Heart left ventricle (tissue), 16 donors: Measurements from ENCODE around the gene RASGEF1B. TPM values are rescaled to one million over a fixed set of nuclear protein-coding genes. Genes with fewer than 3 reads are reported as not detected.

ENCODE experiments used
- ATAC-seq, 4 donors: fragments of 200-7000 bp; cut with Tn5 transposase; one replicate each; pipeline ENCODE4 v1.9.1; 2020 to 2022; ENCODE audit warnings: moderate library complexity in 4 of 4, mild to moderate bottlenecking in 3 of 4, moderate number of reproducible peaks in 1 of 4
- DNase-seq, 5 donors: peaks; one replicate each; pipeline ENCODE4 v3.0.0-alpha.2; 2020
- H3K27ac ChIP-seq, 12 donors: fragments of 200-600 bp; sonication (generic) in 4 of 12; one replicate each; pipeline versions ENCODE4 v1.5.0 to v1.8.0; 2016 to 2022; ENCODE audit warnings: mild to moderate bottlenecking in 2 of 12
- H3K27me3 ChIP-seq, 9 donors: fragments of 200-600 bp; sonication (generic) in 2 of 9; one replicate each; pipeline versions ENCODE4 v1.5.1 to v1.8.0; 2016 to 2022; ENCODE audit warnings: mild to moderate bottlenecking in 3 of 9
- H3K36me3 ChIP-seq, 9 donors: fragments of 200-600 bp; sonication (generic) in 2 of 9; one replicate each; pipeline versions ENCODE4 v1.5.0 to v1.8.0; 2018 to 2022; ENCODE audit warnings: mild to moderate bottlenecking in 2 of 9
- H3K4me1 ChIP-seq, 12 donors: fragments of 200-600 bp; sonication (generic) in 4 of 12; one replicate each; pipeline versions ENCODE4 v1.5.0 to v1.8.0; 2016 to 2022; ENCODE audit warnings: mild to moderate bottlenecking in 3 of 12
- H3K4me3 ChIP-seq, 12 donors: fragments of 200-600 bp; sonication (generic) in 4 of 12; one replicate each; pipeline versions ENCODE4 v1.5.0 to v1.8.0; 2017 to 2022; ENCODE audit warnings: mild to moderate bottlenecking in 9 of 12, moderate library complexity in 4 of 12
- H3K9me3 ChIP-seq, 12 donors: fragments of 200-600 bp; sonication (generic) in 4 of 12; one replicate each; pipeline versions ENCODE4 v1.5.0 to v1.8.0; 2016 to 2022; ENCODE audit warnings: mild to moderate bottlenecking in 1 of 12
- CTCF ChIP-seq, 12 donors: fragments of 200-600 bp; sonication (generic) in 4 of 12; IDR thresholded peaks; one replicate each; pipeline versions ENCODE4 v1.5.0 to v1.8.0; 2018 to 2022; ENCODE audit warnings: antibody characterized with exemption in 12 of 12, mild to moderate bottlenecking in 5 of 12
- POLR2A ChIP-seq, 2 donors: fragments of 450-650 bp; IDR thresholded peaks; one replicate each; pipeline ENCODE4 v1.6.1; 2017; ENCODE audit warnings: antibody characterized with exemption in 2 of 2, mild to moderate bottlenecking in 2 of 2, moderate library complexity in 2 of 2
- WGBS, 4 donors: extraction: QIAGEN DNeasy Blood & Tissue Kit in 2 of 4; methylation state at CpG; one replicate each; pipeline versions ENCODE4 v1.1.5 to v1.1.7; 2013 to 2018; 5-methylcytosine and 5-hydroxymethylcytosine counted together
- intact Hi-C, 10 donors: fragments of 100-400 bp; cut with DNase I; formaldehyde crosslinking; loops; one replicate each; pipeline versions ENCODE4 v1.11.1 to v1.14.2; 2022
- polyA plus RNA-seq, 2 donors: library from polyadenylated mRNA; stranded (reverse); fragments of 200-250 nt; gene quantifications; one replicate each; pipeline ENCODE4 v1.2.3, GENCODE V29; 2013
- total RNA-seq, 9 donors: library from RNA; depleted of rRNA in 2 of 9; stranded (reverse); fragments of >200 nt in 2 of 9; fragmentation: NEBNext Ultra II Directional in 3 of 9; extraction: Animal tissue kit (Norgen Biotek cat#: 25700) in 3 of 9; gene quantifications; one replicate each; pipeline versions ENCODE4 v1.1.0 to v1.2.4, GENCODE V29; 2016 to 2023
- donor health status: ischemic (EF 13 %, LVEDD 7.1; RV severe dilation, severe dysfunction).
- donor health status: healthy with polysubstance abuse.
- donor health status: DM: no; HTN: yes; CAD: no.
- donor health status: DM: no; HTN: no; CAD: no.
- donor health status: ischemic (EF 25% LVEDD 6.9; RV normal size, moderate dysfunction).
- donor health status: ischemic (EF 25% LVEDD 5.7; RV mildly dilated, moderate dysfunction).
- donor health status: healthy.
- donor health status: DM: yes; HTN: yes; CAD: no.
- donor health status: ischemic (EF 35%, LVEDD 5.7; RV mildly dilated, moderate dysfunction).
- donor health status: nonischemic (EF 11% LVEDD 7.7; RV severe dilation, severe dysfunction).
- donor health status: DM: yes; HTN: yes; CAD: no.
- donor health status: PGD.
- donor health status: ischemic (EF 29% LVEDD 5.4; RV normal size, mild dysfunction).
- donor health status: nonischemic (EF 23%, LVEDD 6.1; RV moderate dilation, normal function).

RASGEF1B gene
- total and polyA plus RNA-seq, 11 donors: 1.5 to 11.9 (median 2.9) TPM

- H3K9me3 ChIP-seq: no peaks in the 10 kb centered on the region
- H3K4me1 ChIP-seq: peaks cover 0 to 12% (median 0%) of the 10 kb centered on the region in 12 donors
- 94 to 98% (median 95%) methylated on average over 2 of the region's 2 CpGs for WGBS, 4 donors
- H3K27me3 ChIP-seq: no peaks in the 10 kb centered on the region
- DNase-seq (no peak), ATAC-seq (no peak)
- H3K27ac ChIP-seq: no peak overlapping the region
- H3K4me3 ChIP-seq: no peak overlapping the region
- peaks cover 0 to 68% (median 41%) of the 10 kb centered on the region in 9 donors for H3K36me3 ChIP-seq
- TF ChIP-seq POLR2A (IDR thresholded peaks at IDR 0.05) (no peak), CTCF (IDR thresholded peaks at IDR 0.05) (no peak)
- intact Hi-C loops: loop anchor here in 2 of 10 donors (5.0 to 10.0 kb wide), 2 partner anchors 51 to 807 kb away; no protein-coding TSS in a partner anchor
These were observed 13.7 kb downstream of the RASGEF1B start for GRCh38 chr4:81457921-81458520.

GRCh38 chr4:81457345-81457744 lies 14.4 kb downstream of the RASGEF1B start:
- no peak for TF ChIP-seq POLR2A (IDR thresholded peaks at IDR 0.05)
- no peak for TF ChIP-seq CTCF (IDR thresholded peaks at IDR 0.05)
- H3K4me1 ChIP-seq: peaks cover 0 to 8% (median 0%) of the 10 kb centered on the region in 12 donors
- intact Hi-C loops: loop anchor here in 2 of 10 donors (5.0 to 10.0 kb wide), 2 partner anchors 50 to 807 kb away; no protein-coding TSS in a partner anchor
- WGBS, 4 donors: 94 to 98% (median 95%) methylated on average over 3 of the region's 3 CpGs
- ATAC-seq: no peak
- no peak overlapping the region for H3K4me3 ChIP-seq
- H3K9me3 ChIP-seq: no peaks in the 10 kb centered on the region
- peaks cover 0 to 75% (median 41%) of the 10 kb centered on the region in 9 donors for H3K36me3 ChIP-seq
- no peak overlapping the region for H3K27ac ChIP-seq
- DNase-seq: no peak
- no peaks in the 10 kb centered on the region for H3K27me3 ChIP-seq

- Histone ChIP-seq H3K27ac (no peak overlapping the region), H3K9me3 (no peaks in the 10 kb centered on the region), H3K36me3 (peaks cover 0 to 89% (median 44%) of the 10 kb centered on the region in 9 donors), H3K4me1 (peaks cover 0 to 8% (median 0%) of the 10 kb centered on the region in 12 donors), H3K4me3 (no peak overlapping the region), H3K27me3 (no peaks in the 10 kb centered on the region)
- intact Hi-C loops: loop anchor here in 2 of 10 donors (5.0 to 10.0 kb wide), 2 partner anchors 49 to 809 kb away; no protein-coding TSS in a partner anchor
- DNase-seq (no peak), ATAC-seq (no peak)
- 93 to 96% (median 94%) methylated on average over 2 of the region's 2 CpGs for WGBS, 4 donors
- TF ChIP-seq POLR2A (IDR thresholded peaks at IDR 0.05) (no peak), CTCF (IDR thresholded peaks at IDR 0.05) (no peak)
These were observed 15.8 kb downstream of the RASGEF1B start for GRCh38 chr4:81455897-81456296.

- intact Hi-C loops: loop anchor here in 2 of 10 donors (5.0 to 10.0 kb wide), 2 partner anchors 48 to 810 kb away; no protein-coding TSS in a partner anchor
- Histone ChIP-seq H3K9me3 (no peaks in the 10 kb centered on the region), H3K27ac (no peak overlapping the region), H3K27me3 (no peaks in the 10 kb centered on the region), H3K4me1 (peaks cover 0 to 8% (median 0%) of the 10 kb centered on the region in 12 donors), H3K4me3 (no peak overlapping the region), H3K36me3 (peaks cover 0 to 92% (median 50%) of the 10 kb centered on the region in 9 donors)
- 82 to 90% (median 86%) methylated on average over 2 of the region's 2 CpGs for WGBS, 4 donors
- ATAC-seq: no peak
- TF ChIP-seq POLR2A (IDR thresholded peaks at IDR 0.05) (no peak), CTCF (IDR thresholded peaks at IDR 0.05) (no peak)
- no peak for DNase-seq
These were observed 16.8 kb downstream of the RASGEF1B start for GRCh38 chr4:81454948-81455347.
